Cerebellar cortex (tissue), 1 donor: ENCODE measurements around the gene GOLT1A.

ENCODE experiments used
- DNase-seq: peaks from one replicate; pipeline ENCODE4 v3.0.0-alpha.2; 2015; ENCODE audit warnings: low spot score

Gene GOLT1A

DNA sequence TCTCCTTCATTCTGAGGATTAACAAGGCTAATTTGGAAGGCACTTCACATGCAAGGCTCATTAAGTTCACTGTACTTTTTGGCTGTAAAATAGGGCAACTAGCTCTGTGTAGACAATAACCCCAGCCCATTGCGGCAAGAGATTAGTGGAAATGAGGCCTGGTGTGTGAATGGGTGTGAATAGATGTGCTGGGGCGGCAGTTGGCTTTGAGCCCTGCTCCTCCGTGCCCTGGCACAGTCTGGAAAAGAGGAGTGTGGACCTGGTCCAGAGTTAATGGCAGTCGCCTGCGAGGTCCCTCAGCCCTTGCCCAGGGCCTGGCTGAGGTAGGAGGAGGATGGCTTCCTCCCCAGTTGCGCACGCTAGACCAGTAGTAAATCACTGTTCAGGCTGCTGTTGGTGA lies 22.3 kb downstream of the GOLT1A start:
- DNase-seq, result peak; percentile 21

DNA sequence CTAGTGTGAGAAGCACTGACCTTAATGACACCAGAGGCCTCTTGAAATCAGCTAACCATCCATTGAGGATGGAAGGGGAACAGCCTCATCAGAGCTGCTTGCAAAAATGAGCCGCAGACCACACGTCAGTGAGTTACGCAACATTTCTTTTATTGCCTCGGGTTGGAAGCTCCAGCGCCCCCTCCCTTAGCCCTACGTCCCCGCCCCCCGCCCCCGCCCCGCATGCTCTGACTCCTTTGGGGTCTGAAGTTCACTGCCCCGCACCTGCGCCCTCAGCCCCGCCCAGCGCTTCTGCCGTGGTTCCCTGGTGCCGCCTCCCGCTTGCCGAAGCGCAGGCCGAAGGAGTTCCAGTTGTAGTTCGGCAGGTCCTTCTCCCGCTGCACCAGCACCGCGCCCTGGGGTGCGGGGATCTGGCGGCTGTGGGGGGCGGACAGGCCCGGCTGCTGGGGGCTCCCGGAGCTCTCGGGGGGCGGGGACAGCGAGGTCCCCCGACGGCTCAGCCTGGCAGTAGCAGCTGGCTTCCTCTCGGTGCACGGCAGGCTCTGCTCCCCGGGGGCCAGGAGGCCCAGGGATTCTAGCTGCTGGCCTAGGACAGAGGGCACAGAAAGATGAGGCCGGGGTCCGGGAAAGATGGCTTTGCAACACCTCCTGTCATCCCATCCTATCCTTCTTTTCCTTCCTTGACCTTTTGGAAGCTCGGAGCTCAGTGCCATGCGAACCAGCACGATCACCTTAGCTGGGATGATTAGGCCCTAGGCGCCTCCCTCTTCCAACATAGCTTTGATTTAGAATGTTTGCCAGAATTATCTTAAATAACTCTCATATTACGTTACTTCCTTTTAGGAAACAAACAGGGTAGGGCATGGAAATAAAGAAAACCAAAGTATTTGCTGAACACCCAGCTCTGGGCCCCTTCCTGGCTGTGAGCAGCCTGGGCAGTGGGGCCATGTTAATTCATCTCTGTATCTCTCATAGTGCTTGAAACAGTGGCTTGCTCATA lies 23.3 kb downstream of the GOLT1A start:
- DNase-seq, result no peak

DNA sequence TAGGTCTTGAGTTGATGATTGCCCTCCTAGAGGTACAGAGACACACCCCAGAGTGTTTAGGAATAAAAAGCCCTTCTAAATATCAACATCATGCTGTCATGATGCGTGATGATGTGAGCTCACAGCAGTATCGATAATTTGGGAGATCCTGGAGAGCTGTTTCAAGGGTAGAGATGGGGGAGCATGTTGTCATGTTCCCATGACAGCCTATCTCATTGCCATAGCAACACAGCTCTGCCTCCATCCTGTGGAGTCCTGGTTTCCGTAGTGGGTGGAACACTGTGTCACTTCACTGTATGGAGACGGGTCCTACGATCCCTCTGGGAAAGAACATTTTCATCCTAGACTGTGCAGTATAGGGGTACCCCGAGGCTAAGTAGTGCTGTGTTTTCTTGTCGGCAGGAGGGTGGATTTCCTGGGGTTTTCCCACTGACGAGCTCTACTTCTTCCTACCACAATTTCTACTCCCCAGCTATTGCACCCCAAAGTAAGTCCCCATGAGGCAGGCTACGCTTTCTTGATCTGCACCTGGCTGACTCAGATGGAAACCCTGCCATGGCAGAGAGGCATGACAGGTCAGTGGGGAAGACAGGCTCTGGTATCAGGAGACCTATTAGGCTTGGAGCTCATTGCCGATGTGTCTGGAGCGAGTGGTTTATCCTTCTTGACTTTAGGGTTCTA lies 24.7 kb downstream of the GOLT1A start:
- DNase-seq, result no peak

DNA sequence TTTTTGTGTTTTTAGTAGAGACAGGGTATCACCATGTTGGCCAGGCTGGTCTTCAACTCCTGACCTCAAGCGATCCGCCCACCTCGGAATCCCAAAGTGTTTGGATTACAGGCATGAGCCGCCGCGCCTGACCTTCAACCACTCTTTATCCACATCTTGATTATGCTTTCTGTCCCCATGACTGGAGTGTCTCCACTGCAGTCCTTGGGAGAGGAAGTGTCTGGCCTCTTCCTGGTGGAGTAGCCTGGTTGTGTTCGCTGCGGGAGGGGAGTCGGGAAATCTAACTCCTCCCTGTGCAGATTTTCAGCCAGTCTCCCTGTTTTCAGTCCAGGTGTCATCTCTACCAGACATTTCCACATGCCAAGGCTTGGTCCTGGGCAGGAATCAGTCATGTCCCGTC lies 27.2 kb downstream of the GOLT1A start:
- DNase-seq, result no peak

DNA sequence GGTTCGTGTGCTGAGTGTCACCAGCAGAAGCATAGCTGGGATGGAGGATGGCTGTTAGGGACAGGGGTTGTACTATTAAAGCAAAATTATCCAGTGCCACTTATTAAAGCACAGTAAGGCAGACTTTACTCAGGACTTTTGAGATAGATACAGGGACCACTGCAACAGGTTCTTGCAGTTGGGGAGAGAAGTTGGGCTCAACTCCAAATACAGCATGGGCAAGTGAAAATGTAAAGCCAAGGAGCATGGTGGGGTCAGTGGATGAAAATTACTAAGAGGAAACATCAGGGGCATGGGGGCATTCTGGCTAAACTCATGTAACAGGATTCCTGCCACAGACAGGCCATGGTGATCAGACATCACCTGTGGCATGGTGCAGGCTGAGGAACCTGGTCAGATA lies 32.7 kb downstream of the GOLT1A start:
- DNase-seq, result no peak

DNA sequence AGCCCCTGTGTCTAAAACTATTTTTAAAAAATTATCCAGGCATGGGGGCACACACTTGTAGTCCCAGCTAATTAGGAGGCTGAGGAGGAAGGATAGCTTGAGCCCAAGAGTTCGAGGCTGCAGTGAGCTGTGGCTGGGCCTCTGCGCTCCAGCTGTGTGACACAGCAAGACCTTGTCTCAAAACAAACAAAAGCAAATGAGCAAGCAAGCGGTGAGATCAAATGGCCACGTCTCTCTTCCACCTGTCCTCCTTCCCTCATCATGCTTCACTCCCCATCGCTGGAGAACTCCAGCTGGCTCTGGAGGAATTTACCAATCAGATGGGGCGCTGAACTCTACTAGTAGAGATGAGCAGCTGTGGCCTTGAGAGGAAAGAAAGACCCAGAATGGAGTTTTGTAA lies 33.7 kb downstream of the GOLT1A start:
- no peak for DNase-seq

DNA sequence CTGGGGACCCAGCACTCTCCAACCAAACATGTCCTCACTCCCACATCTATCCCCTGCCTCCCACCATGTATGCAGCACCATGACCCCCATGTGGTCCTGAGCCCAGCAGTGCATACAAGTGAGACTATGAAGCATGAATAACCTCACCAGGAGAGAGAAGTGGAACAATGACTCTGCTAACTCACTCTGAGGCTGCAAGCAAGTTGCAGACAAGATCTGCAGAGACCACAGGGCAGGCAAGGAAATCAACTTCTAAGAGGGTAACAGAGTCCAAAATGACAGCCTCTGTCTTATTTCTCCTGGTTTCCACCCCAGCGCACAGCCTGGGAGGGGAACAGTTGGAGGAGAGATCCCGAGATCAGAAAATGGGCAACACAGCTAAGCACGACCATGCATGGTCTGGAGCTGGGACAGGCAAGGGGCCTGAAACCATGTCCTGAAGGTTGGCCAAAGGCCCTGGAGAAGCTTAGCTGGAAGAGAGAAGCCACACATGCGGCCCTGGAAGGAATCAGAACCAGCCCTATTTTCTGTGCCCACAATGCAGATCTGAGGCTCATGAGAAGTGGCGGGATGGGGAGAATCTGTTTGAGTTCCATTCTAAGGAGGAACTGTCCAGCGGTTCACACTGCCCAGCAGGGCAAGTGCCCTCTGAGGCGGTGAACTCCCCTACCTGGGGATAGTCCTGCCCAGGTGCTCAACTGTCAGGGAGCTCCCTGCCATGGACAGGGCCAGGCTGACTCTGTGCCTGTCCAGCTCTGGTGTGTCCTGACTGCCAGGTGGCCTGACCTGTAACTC lies 35.1 kb downstream of the GOLT1A start:
- DNase-seq, result no peak

DNA sequence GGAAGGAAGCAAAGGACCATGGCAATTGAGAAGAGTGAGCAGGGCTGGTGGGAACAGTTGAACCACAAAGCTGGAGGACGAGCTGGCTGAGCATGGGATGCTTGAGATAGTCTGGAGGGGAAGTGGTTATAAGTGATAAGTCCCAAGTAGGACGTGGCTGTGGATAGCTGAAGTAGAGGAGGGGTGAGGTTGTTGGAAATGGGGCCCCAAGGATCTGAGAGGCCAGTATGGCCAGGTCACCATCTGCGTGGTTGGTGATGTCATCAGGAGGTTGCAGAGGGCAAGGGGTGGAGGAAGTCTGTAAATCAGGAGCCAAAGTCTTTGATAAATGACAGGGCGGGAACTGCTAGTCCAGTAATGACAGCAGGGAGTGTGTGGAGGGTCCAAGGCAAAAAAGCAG lies 36.7 kb downstream of the GOLT1A start:
- no peak for DNase-seq

DNA sequence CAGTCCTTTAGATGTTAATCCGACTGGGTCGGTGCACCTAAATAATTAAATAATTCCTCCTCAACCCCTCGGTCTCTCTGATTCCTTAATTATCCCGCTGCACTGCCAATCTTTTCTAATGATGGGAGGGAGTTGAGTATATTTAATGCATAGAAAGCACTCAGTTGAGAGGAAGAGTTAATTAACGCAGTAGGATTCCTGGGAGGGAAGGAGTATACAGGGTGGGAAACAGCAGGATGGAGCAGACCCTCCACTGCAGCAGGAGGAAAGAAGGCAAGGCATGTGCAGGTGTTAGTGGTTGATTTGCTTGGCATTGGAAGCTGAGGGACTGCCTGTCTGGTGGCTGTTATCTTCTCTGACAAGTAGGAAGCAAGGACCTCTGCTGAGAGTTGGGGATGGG lies 37.7 kb downstream of the GOLT1A start:
- no peak for DNase-seq

DNA sequence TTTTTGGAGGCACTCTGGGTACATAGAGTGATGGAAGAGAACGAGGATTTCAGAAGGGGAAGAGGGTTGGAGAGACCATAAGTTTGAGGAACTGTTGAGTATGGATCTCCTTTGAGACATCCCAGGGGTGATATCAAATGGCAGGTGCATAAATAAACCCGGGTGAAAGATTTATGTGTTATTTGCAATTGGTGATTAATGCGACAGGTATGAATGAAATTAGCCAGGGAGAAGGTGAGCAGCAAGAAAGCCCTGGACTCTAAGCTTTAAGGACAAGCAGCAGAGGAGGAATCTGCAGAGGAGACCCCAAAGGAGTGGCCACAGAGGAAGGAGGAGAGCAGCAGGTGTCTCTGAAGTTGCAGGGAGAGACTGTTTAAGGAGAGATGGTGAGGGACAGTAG lies 38.8 kb downstream of the GOLT1A start:
- DNase-seq, result no peak

DNA sequence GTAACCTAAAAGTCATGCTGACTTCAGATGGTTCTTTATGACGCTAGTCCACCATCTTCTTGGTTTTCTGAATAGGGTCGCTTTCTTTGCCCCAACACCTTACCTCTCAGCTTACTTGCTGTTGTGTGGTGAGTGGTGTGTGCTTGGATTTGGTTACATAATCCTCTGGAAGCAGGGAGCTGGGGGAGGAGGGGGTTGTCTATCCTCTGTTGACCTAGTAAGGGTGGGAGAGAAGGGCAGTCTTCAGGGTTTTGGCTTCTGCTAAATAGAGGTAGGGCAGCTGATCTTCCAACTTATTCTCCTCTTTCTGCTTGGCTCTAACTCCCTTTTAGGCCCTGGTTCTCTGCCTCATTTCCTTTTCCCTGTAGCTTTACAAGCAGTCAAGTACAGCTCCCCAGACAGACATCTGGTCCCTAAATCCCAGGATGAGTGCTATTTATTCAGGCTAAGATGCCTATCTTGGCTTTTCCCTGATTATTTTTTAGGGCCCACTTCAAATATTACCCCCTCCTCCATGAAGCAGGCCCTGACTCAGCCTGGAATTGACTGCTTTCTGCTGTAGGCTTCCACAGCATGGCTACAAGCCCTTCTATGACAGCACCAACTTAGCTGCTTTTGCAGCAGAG lies 41.3 kb downstream of the GOLT1A start:
- no peak for DNase-seq

DNA sequence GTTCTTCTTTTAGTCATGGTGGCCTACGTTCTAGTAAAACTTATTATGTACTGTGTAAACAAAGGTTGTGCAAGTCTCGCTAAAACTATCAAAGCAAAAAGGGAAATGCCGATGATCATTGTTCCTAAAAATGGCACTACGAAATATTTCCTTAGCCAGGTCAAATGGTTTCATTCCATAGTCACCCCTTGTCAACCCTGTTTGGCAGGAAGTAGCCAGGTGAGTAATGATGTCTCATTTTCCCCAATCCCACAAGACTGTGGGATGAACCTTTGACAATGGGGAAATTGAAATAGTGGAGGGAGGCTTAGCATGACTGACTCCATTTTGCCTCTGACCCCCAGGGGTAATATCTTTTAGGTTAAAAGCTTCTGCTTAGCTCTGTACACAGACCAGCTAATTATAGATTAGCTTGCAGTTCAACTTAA lies 42.0 kb downstream of the GOLT1A start:
- DNase-seq, result no peak

DNA sequence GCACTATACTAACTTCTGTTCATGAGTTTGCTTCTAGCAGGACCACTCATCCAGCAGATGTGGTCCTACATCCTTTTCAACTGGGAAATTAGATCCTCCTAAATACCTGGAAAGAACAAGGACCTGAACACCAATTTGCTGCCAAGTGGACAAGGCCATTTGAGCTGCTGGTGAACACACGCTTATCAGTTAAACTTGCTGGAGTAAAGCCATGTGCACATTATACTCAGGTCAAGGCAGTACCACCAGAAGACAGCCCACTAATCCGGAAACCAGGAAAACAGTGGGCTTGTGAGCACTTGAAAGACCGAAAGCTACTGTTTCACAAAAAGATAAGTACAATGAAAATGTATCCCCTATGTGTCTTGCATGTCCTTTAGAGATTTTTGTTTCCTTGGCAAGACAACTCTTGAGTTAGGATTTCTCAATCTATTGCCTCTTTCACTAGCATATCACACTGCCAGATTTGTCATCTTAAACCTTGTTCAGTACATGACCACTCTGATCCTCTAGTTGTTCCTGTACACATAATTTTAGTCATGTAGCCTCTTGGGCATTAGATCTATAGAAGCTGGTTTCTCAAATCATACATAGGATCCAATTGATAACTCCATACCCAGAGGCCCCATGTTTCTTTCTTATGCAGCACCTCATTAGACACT lies 43.2 kb downstream of the GOLT1A start:
- DNase-seq, result no peak

DNA sequence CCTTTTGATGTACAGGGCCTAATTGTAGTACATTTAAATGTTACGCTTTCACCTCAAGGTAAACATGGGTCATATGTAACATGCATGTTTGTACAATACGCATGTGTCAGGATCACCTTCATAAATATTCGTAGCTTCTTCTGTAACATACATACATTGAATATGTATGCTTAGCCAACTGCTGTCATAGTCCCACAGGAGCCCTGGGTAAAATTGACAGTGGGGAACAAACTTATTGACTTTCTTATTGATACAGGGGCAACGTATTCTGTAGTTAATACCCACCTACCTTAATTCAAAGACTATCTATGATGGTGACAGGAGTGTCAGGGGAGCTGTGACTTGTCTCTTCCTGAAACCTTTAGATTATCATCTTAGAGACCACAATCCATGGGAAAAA lies 43.9 kb downstream of the GOLT1A start:
- no peak for DNase-seq

DNA sequence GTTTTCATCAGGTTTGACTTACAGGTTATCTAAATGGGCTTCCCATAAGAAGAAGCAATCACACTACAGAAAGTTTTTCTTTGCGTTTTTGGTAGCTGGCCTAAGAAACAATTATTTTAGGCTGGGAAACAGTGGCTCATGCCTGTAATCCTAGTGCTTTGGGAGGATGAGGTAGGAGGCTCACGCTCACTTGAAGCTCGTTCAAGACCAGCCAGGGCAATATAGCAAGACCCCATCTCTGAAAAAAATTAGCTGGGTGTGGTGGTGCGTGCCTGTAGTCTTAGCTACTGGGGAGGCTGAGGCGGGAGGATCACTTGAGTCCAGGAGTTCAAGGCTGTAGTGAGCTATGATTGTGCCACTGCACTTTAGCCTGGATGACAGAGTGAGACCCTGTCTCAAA lies 46.1 kb downstream of the GOLT1A start:
- DNase-seq, result no peak

DNA sequence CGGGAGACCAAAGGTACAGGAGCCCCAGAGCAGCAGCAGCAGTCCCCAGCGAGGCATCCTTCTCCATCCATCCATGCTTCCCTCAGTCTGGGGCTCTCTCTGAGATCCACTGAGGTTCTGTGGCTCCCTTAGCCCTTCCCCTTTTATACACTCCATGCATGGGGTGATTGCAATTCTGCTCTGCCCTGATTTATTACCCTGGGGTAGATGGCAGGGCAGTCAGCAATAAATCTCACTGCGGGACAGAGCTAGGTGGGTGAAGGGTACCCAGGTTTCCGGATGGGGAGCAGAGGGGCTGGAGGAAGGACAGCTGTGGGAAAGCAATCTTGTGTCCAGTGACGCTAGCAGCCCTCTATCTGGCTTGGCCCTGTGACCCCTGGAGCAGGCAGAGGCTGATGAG lies 47.6 kb downstream of the GOLT1A start, which contains the start of gene REN:
TSS of gene REN (minus strand) at position 119 of the 400 bp plus-strand sequence. CDS start at position 75, 44 bp downstream.
- no peak for DNase-seq

DNA sequence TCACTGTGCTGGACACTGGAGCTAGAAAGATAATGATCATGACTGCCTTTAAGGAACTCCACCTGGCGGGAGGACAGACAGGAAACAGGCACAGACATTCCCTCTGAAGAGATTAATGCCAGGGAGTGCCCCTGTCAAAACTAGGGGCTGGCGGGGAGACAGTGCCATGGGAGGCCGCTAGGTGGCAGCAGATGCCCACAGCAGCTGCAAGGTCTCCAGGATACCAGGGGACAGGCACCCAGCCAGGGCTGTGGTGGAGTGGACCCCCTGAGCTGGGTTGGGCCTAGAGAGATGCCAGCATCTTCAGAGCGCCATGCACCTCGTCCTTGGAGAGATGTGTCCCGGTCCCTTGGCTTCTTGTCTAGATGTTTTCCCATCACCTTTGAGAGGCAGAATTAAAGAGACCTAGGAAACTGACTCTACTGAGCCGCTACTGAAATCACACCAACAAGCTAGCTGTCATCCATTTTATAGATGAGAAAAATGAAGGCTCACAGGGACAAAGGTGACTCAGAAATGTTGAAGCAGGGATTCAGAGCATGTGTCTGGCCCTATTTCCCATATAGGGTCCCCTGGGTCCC lies 51.2 kb downstream of the GOLT1A start:
- DNase-seq, result peak; percentile 76

DNA sequence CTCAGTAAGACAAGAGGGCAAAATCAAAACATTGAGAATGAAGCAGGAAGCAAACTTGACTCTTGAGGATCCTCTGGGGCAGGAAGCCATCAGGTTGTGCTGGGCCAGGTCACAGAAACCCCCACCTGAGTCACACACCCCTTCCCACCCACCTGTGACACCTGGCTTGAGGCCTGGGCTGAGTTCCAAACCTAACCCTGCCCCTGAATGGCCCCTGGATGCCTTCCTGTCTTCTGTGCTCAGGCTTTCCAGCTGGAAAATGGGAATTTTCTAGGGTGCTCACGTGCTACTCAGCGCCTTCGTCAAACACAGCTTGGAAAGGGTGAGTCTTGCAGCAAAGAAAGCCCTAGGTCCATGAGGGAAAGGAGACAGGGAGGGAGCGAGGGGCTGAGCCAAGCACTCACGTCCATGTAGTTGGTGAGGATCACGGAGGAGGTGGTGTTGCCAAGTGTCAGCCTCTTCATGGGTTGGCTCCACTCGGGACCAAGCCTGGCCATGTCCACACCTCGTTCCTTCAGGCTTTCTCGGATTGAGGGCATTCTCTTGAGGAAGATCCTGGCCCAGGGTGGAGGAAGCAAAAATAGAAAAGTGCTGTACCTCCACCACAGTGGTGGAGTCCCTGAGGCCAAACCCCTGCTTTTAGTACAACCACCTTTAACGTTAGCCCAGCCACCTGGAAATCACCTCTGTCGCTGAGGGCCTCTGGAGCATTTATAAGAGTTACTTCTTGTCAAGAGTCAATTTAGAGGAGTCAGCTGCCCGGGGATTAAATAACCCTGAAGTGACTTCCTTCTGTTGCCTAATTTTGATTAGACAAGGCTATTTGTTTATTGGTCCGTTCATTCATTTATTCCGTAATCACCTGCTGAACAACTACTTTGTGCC lies 51.9 kb downstream of the GOLT1A start:
- DNase-seq, result no peak

DNA sequence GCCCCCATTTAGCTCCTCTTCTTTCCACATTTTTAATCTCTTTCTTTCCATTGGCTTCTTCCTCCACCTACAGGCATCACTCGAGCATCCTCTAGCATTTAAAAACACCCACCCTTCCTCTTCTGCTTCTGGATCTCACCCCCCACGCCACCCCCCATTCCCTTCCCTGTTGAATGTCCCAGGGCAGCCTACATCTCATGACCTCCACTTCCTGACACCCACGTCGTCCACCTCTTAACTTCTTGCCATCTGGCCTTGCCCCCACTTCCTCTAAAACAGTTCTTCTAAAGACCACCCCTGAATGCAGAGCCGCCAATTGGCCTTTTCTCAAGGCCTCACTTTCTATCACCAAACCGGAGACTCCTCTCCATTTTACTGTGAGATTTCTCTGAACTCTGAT lies 55.8 kb downstream of the GOLT1A start:
- DNase-seq, result no peak

DNA sequence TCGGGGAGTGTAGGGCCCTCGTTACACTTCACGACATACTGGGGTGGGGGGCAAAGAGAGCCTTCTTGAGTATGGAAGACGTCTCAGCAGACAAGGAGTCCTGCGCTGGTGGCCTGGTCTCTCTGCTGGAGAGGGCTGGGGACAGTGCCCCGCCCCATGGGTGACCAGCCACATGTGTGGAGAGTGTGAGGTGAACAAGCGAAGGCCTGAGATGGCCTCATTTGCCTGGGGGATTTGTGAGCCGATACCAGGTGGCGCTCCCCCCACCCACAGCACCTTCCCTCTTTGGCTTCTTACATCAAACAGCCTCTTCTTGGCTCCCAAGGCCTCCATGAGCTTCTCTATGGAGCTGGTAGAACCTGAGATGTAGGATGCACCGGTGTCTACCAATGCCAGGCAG lies 57.9 kb downstream of the GOLT1A start:
- DNase-seq, result no peak
